WTC11 (cell line): ENCODE measurements around the gene DNAJC19. TPM values are rescaled to one million over a fixed set of nuclear protein-coding genes. Genes with fewer than 3 reads are reported as not detected.

Experiments used
- ATAC-seq: fragments of 200-7000 bp; cut with Tn5 transposase; 2 replicates; pipeline ENCODE4 v1.10.0; 2021; ENCODE audit warnings: mild to moderate bottlenecking, moderate library complexity
- CTCF ChIA-PET: fragments of 300-600 bp; sonication (Branson Sonifier 250); formaldehyde crosslinking; loops from one replicate; lab custom pipeline; 2021; ENCODE audit warnings: antibody characterized with exemption; lab: Charles Lee
- POLR2A ChIA-PET: fragments of 350-600 bp; sonication (Branson Sonifier 250); formaldehyde crosslinking; loops from one replicate; lab custom pipeline; 2021; ENCODE audit warnings: antibody characterized with exemption; lab: Charles Lee
- DNase-seq: peaks from one replicate; pipeline ENCODE4 v3.0.0; 2021; ENCODE audit warnings: low spot score
- H3K27ac Mint-ChIP-seq: 2 replicates; pipeline ENCODE4 v1.8.0; 2021; ENCODE audit warnings: mixed read lengths
- H3K27me3 Mint-ChIP-seq: 2 replicates; pipeline ENCODE4 v1.8.0; 2021; ENCODE audit warnings: low read depth, mild to moderate bottlenecking, moderate library complexity, mixed read lengths
- H3K36me3 Mint-ChIP-seq: 2 replicates; pipeline ENCODE4 v1.8.0; 2021; ENCODE audit warnings: mixed read lengths
- H3K4me1 Mint-ChIP-seq: 2 replicates; pipeline ENCODE4 v1.8.0; 2022; ENCODE audit warnings: mixed read lengths
- H3K4me3 Mint-ChIP-seq: 2 replicates; pipeline ENCODE4 v1.8.0; 2021; ENCODE audit warnings: mild to moderate bottlenecking, moderate library complexity, mixed read lengths
- H3K9me3 Mint-ChIP-seq: 2 replicates; pipeline ENCODE4 v1.8.0; 2021; ENCODE audit warnings: mixed read lengths
- CBFB ChIP-seq: sonication (generic); formaldehyde crosslinking; IDR thresholded peaks from 2 replicates; pipeline ENCODE4 v1.8.1; 2022; ENCODE audit warnings: mild to moderate bottlenecking, low read depth, missing genetic modification reagents
- EMX1 ChIP-seq: fragments of 250-450 bp; sonication (Bioruptor Pico); IDR thresholded peaks from 2 replicates; pipeline ENCODE4 v1.8.0; 2021; ENCODE audit warnings: mild to moderate bottlenecking
- ETV6 ChIP-seq: sonication (generic); formaldehyde crosslinking; IDR thresholded peaks from 2 replicates; pipeline ENCODE4 v1.8.1; 2022; ENCODE audit warnings: mild to moderate bottlenecking, missing genetic modification reagents
- FOXK1 ChIP-seq: sonication (generic); formaldehyde crosslinking; IDR thresholded peaks from 2 replicates; pipeline ENCODE4 v1.8.0; 2022; ENCODE audit warnings: mild to moderate bottlenecking, moderate library complexity, missing genetic modification reagents
- GTF2I ChIP-seq: fragments of 250-450 bp; sonication (Bioruptor Pico); conservative IDR thresholded peaks from 2 replicates; pipeline ENCODE4 v1.4.0; 2021; ENCODE audit warnings: mild to moderate bottlenecking
- NFYB ChIP-seq: sonication (generic); formaldehyde crosslinking; conservative IDR thresholded peaks from 2 replicates; pipeline ENCODE4 v1.8.0; 2022; ENCODE audit warnings: low read depth, missing genetic modification reagents
- NR3C1 ChIP-seq: sonication (generic); formaldehyde crosslinking; conservative IDR thresholded peaks from 2 replicates; pipeline ENCODE4 v1.8.1; 2023; ENCODE audit warnings: low read depth, mild to moderate bottlenecking, missing genetic modification reagents
- RORB ChIP-seq: fragments of 250-450 bp; sonication (Bioruptor Pico); IDR thresholded peaks from 2 replicates; pipeline ENCODE4 v1.9.0; 2021; ENCODE audit warnings: mild to moderate bottlenecking
- SMAD4 ChIP-seq: sonication (generic); formaldehyde crosslinking; IDR thresholded peaks from 2 replicates; pipeline ENCODE4 v1.8.0; 2022; ENCODE audit warnings: mild to moderate bottlenecking, missing genetic modification reagents
- SOX15 ChIP-seq: fragments of 250-450 bp; sonication (Bioruptor Pico); IDR thresholded peaks from 2 replicates; pipeline ENCODE4 v1.9.0; 2021; ENCODE audit warnings: mild to moderate bottlenecking
- TEAD4 ChIP-seq: sonication (generic); formaldehyde crosslinking; IDR thresholded peaks from 2 replicates; pipeline ENCODE4 v1.8.0; 2022; ENCODE audit warnings: mild to moderate bottlenecking, missing genetic modification reagents
- USF2 ChIP-seq: sonication (generic); formaldehyde crosslinking; IDR thresholded peaks from 2 replicates; pipeline ENCODE4 v1.8.1; 2023; ENCODE audit warnings: mild to moderate bottlenecking, missing genetic modification reagents, moderate library complexity
- ZNF263 ChIP-seq: sonication (generic); formaldehyde crosslinking; IDR thresholded peaks from 2 replicates; pipeline ENCODE4 v1.8.1; 2022; ENCODE audit warnings: low read depth, mild to moderate bottlenecking, moderate library complexity, missing genetic modification reagents
- ZNF281 ChIP-seq: sonication (generic); formaldehyde crosslinking; IDR thresholded peaks from 2 replicates; pipeline ENCODE4 v1.8.0; 2023; ENCODE audit warnings: mild to moderate bottlenecking, missing genetic modification reagents
- ZNF423 ChIP-seq: fragments of 250-450 bp; sonication (Bioruptor Pico); IDR thresholded peaks from 2 replicates; pipeline ENCODE4 v2.1.2; 2022; ENCODE audit warnings: mild to moderate bottlenecking, moderate library complexity
- ZNF512 ChIP-seq: sonication (generic); formaldehyde crosslinking; IDR thresholded peaks from 2 replicates; pipeline ENCODE4 v1.8.1; 2022; ENCODE audit warnings: missing genetic modification reagents, borderline replicate concordance
- total RNA-seq: library from RNA; stranded (reverse); gene quantifications from 3 replicates; pipeline ENCODE4 v1.2.3, GENCODE V29; 2021
- TF ChIP-seq, protein P1 (sequence below): fragments of 250-450 bp; sonication (Bioruptor Pico); IDR thresholded peaks from 2 replicates; pipeline ENCODE4 v1.9.0; 2021; ENCODE audit warnings: mild to moderate bottlenecking, borderline replicate concordance
- TF ChIP-seq, protein P2 (sequence below): sonication (generic); formaldehyde crosslinking; IDR thresholded peaks from 2 replicates; pipeline ENCODE4 v1.8.0; 2023; ENCODE audit warnings: missing genetic modification reagents
- TF ChIP-seq, protein P3 (sequence below): sonication (generic); formaldehyde crosslinking; IDR thresholded peaks from 2 replicates; pipeline ENCODE4 v1.8.1; 2022; ENCODE audit warnings: low read depth, mild to moderate bottlenecking, moderate library complexity, missing genetic modification reagents, borderline replicate concordance
- TF ChIP-seq, protein P4 (sequence below): sonication (generic); formaldehyde crosslinking; IDR thresholded peaks from 2 replicates; pipeline ENCODE4 v1.8.1; 2022; ENCODE audit warnings: mild to moderate bottlenecking, missing genetic modification reagents, moderate library complexity, borderline replicate concordance

The DNAJC19 gene
- total RNA-seq, 1 experiment from 2014 or later = 65.7 TPM

DNA sequence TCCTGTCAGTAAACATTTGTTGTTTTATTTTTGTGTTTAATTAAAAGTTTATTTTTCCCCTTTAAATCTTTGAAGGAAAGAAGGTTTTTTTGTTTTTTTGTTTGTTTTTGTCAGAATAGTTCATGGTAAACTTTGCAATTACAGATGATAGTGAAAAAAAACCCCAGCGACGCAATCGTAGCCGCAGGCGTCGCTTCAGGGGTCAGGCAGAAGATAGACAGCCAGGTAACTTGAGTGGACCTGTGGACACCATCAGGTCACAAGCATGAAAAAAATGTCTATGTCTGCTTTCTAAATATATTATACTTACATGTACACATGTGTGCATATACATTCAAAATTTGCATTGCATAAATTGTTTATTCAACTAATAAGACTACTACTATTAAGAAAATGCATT, 18.6 kb downstream of the DNAJC19 start:
- H3K9me3 Mint-ChIP-seq = no peaks in the 10 kb centered on the region
- H3K4me3 Mint-ChIP-seq = no peak overlapping the region
- H3K36me3 Mint-ChIP-seq = peaks cover 63% of the 10 kb centered on the region
- DNase-seq (no peak), ATAC-seq (no peak)
- POLR2A ChIA-PET = no interaction called here
- H3K27me3 Mint-ChIP-seq = no peaks in the 10 kb centered on the region
- no peak for TF ChIP-seq ZNF423
- TF ChIP-seq SMAD4 (CRISPR knock-in tag) = no peak
- TF ChIP-seq, protein P1, sequence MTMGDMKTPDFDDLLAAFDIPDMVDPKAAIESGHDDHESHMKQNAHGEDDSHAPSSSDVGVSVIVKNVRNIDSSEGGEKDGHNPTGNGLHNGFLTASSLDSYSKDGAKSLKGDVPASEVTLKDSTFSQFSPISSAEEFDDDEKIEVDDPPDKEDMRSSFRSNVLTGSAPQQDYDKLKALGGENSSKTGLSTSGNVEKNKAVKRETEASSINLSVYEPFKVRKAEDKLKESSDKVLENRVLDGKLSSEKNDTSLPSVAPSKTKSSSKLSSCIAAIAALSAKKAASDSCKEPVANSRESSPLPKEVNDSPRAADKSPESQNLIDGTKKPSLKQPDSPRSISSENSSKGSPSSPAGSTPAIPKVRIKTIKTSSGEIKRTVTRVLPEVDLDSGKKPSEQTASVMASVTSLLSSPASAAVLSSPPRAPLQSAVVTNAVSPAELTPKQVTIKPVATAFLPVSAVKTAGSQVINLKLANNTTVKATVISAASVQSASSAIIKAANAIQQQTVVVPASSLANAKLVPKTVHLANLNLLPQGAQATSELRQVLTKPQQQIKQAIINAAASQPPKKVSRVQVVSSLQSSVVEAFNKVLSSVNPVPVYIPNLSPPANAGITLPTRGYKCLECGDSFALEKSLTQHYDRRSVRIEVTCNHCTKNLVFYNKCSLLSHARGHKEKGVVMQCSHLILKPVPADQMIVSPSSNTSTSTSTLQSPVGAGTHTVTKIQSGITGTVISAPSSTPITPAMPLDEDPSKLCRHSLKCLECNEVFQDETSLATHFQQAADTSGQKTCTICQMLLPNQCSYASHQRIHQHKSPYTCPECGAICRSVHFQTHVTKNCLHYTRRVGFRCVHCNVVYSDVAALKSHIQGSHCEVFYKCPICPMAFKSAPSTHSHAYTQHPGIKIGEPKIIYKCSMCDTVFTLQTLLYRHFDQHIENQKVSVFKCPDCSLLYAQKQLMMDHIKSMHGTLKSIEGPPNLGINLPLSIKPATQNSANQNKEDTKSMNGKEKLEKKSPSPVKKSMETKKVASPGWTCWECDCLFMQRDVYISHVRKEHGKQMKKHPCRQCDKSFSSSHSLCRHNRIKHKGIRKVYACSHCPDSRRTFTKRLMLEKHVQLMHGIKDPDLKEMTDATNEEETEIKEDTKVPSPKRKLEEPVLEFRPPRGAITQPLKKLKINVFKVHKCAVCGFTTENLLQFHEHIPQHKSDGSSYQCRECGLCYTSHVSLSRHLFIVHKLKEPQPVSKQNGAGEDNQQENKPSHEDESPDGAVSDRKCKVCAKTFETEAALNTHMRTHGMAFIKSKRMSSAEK (CRISPR knock-in tag) = no peak
- no peak for TF ChIP-seq RORB (CRISPR knock-in tag)
- TF ChIP-seq GTF2I = no peak
- TF ChIP-seq NR3C1 (CRISPR knock-in tag) = no peak
- TF ChIP-seq EMX1 (CRISPR knock-in tag) = no peak
- TF ChIP-seq, protein P2, sequence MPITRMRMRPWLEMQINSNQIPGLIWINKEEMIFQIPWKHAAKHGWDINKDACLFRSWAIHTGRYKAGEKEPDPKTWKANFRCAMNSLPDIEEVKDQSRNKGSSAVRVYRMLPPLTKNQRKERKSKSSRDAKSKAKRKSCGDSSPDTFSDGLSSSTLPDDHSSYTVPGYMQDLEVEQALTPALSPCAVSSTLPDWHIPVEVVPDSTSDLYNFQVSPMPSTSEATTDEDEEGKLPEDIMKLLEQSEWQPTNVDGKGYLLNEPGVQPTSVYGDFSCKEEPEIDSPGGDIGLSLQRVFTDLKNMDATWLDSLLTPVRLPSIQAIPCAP (CRISPR knock-in tag) = no peak
- no peak for TF ChIP-seq ZNF281 (CRISPR knock-in tag)
- no peak for TF ChIP-seq ETV6 (CRISPR knock-in tag)
- no peak overlapping the region for H3K27ac Mint-ChIP-seq
- no peaks in the 10 kb centered on the region for H3K4me1 Mint-ChIP-seq
- CTCF ChIA-PET = no interaction called here

DNA sequence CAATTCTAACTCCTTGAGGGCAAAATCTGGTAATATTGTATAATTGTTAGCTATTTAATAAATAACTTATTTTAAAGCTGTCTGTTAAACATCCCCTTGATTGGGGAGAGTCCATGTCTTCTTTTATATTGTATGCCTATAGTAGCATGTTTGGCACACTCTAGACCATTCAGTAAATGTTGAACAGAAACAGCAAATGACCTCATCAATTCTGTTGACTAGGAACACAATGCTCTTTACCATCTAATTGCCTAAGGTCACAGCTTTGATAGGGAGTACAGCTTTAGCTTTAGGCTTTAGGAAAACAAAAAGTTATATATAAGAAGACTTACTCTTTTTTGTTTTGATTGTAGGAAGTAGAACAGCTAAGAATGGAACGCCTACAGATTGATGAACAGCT, 27.0 kb downstream of the DNAJC19 start:
- H3K27me3 Mint-ChIP-seq = no peaks in the 10 kb centered on the region
- CTCF ChIA-PET = interaction anchor here (0.9 kb wide), 1 partner anchor 13 kb away, joined by 3 read pairs; no protein-coding TSS in a partner anchor

More for the DNA sequence above, 27.0 kb downstream of the DNAJC19 start:
- POLR2A ChIA-PET = interaction anchor here (0.5 kb wide), 1 partner anchor 40 kb away, joined by 3 read pairs; no protein-coding TSS in a partner anchor
- ATAC-seq (no peak), DNase-seq (no peak)
- Mint-ChIP-seq H3K4me1 (no peaks in the 10 kb centered on the region), H3K9me3 (no peaks in the 10 kb centered on the region), H3K27ac (no peak overlapping the region), H3K4me3 (no peak overlapping the region), H3K36me3 (peaks cover 69% of the 10 kb centered on the region)
- no peak for TF ChIP-seq EMX1 (CRISPR knock-in tag)
- no peak for TF ChIP-seq CBFB (CRISPR knock-in tag)
- TF ChIP-seq SOX15 (CRISPR knock-in tag) = no peak
- TF ChIP-seq, protein P3, sequence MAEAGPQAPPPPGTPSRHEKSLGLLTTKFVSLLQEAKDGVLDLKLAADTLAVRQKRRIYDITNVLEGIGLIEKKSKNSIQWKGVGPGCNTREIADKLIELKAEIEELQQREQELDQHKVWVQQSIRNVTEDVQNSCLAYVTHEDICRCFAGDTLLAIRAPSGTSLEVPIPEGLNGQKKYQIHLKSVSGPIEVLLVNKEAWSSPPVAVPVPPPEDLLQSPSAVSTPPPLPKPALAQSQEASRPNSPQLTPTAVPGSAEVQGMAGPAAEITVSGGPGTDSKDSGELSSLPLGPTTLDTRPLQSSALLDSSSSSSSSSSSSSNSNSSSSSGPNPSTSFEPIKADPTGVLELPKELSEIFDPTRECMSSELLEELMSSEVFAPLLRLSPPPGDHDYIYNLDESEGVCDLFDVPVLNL (CRISPR knock-in tag) = no peak
- no peak for TF ChIP-seq USF2 (CRISPR knock-in tag)
- TF ChIP-seq, protein P4, sequence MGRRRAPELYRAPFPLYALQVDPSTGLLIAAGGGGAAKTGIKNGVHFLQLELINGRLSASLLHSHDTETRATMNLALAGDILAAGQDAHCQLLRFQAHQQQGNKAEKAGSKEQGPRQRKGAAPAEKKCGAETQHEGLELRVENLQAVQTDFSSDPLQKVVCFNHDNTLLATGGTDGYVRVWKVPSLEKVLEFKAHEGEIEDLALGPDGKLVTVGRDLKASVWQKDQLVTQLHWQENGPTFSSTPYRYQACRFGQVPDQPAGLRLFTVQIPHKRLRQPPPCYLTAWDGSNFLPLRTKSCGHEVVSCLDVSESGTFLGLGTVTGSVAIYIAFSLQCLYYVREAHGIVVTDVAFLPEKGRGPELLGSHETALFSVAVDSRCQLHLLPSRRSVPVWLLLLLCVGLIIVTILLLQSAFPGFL = no peak
- no peak for TF ChIP-seq ZNF512 (CRISPR knock-in tag)
- no peak for TF ChIP-seq TEAD4
- no peak for TF ChIP-seq SMAD4 (CRISPR knock-in tag)
- no peak for TF ChIP-seq ETV6 (CRISPR knock-in tag)
- no peak for TF ChIP-seq ZNF263 (CRISPR knock-in tag)
- no peak for TF ChIP-seq NFYB
- no peak for TF ChIP-seq FOXK1 (CRISPR knock-in tag)
